Measurements from ENCODE around the gene COX19. TPM values are rescaled to one million over a fixed set of nuclear protein-coding genes. Genes with fewer than 3 reads are reported as not detected.

The COX19 gene
- total RNA-seq, 1 experiment from 2014 or later, result 12.3 TPM

DNA sequence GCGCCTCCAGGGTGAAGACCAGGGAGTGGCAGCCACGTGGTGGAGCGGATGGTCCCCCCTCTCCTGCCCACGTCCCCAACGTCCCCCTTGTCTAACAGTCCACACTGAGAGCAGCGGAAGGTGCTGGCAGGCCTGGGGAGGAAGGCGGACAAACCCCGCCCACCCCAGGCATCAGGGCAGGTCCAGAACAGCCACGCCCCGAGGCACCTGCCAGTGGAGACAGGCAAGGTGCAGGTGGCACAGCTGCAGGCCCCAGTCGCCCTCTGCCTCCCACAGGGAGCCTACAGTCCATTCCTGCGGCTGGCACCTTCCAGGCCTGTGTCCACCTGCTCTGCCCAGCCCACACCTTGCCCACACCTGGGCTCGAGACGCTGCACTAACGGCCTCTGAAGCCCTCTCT, 32.6 kb upstream of the COX19 start:
- no peak overlapping the region for H3K23ac ChIP-seq (ENCODE audit: insufficient read length, low read depth, low read length)

More for the DNA sequence above, 32.6 kb upstream of the COX19 start:
- Histone ChIP-seq H3K14ac (ENCODE audit: insufficient read depth, low read length) (no peak overlapping the region; the same call in 1 of the 2 replicates), H3K4ac (ENCODE audit: low read depth, low read length) (no peak overlapping the region), H3K4me2 (ENCODE audit: insufficient read depth, insufficient read length, low read length) (no peak overlapping the region), H3K4me1 (ENCODE audit: insufficient read depth, low read length) (no peaks in the 10 kb centered on the region), H3K79me2 (ENCODE audit: insufficient read depth, low read length) (no peaks in the 10 kb centered on the region), H3K27ac (ENCODE audit: insufficient read length, low read depth, low read length) (no peak overlapping the region), H3K9ac (ENCODE audit: extremely low read depth, insufficient read length, low read length) (no peak overlapping the region), H3K9me3 (ENCODE audit: control insufficient read depth, low read depth, low read length) (no peaks in the 10 kb centered on the region), H2BK20ac (ENCODE audit: low read depth, low read length, poor library complexity, severe bottlenecking) (no peak overlapping the region), H3T11ph (ENCODE audit: low read length) (no peak overlapping the region), H2BK5ac (ENCODE audit: insufficient read length, low read length) (no peak overlapping the region), H3K23me2 (ENCODE audit: insufficient read length, low read depth, low read length, poor library complexity, severe bottlenecking) (no peaks in the 10 kb centered on the region), H3K18ac (ENCODE audit: insufficient read length, low read depth, low read length) (no peak overlapping the region), H4K20me1 (ENCODE audit: control insufficient read depth, insufficient read depth, insufficient read length) (no peaks in the 10 kb centered on the region), H2BK12ac (ENCODE audit: insufficient read length, low read depth, low read length) (no peak overlapping the region), H4K5ac (ENCODE audit: insufficient read length, low read depth, low read length) (no peak overlapping the region), H2BK120ac (ENCODE audit: low read depth, low read length, poor library complexity, severe bottlenecking) (no peak overlapping the region), H3K27me3 (ENCODE audit: insufficient read depth, low read length) (no peaks in the 10 kb centered on the region), H2AFZ (ENCODE audit: low read length) (no peak overlapping the region), H3K79me1 (ENCODE audit: insufficient read depth, low read depth, low read length, poor library complexity, severe bottlenecking) (no peaks in the 10 kb centered on the region), H2BK15ac (ENCODE audit: low read depth, low read length) (no peak overlapping the region), H3K56ac (ENCODE audit: insufficient read length, low read depth, low read length) (no peak overlapping the region), H4K91ac (ENCODE audit: insufficient read length, low read depth, low read length) (no peak overlapping the region), H2AK5ac (ENCODE audit: insufficient read length, low read length) (no peak overlapping the region), H4K8ac (replicated peaks; ENCODE audit: insufficient read length, low read depth, low read length) (no peak overlapping the region)
- TF ChIP-seq, protein P1, sequence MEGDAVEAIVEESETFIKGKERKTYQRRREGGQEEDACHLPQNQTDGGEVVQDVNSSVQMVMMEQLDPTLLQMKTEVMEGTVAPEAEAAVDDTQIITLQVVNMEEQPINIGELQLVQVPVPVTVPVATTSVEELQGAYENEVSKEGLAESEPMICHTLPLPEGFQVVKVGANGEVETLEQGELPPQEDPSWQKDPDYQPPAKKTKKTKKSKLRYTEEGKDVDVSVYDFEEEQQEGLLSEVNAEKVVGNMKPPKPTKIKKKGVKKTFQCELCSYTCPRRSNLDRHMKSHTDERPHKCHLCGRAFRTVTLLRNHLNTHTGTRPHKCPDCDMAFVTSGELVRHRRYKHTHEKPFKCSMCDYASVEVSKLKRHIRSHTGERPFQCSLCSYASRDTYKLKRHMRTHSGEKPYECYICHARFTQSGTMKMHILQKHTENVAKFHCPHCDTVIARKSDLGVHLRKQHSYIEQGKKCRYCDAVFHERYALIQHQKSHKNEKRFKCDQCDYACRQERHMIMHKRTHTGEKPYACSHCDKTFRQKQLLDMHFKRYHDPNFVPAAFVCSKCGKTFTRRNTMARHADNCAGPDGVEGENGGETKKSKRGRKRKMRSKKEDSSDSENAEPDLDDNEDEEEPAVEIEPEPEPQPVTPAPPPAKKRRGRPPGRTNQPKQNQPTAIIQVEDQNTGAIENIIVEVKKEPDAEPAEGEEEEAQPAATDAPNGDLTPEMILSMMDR (conservative IDR thresholded peaks at IDR 0.05), result no peak
- no peak overlapping the region for H3K4me3 Mint-ChIP-seq
- H3K4me1 Mint-ChIP-seq, result no peaks in the 10 kb centered on the region
- no peaks in the 10 kb centered on the region; a peak in 2 of 5 replicates for H3K9me3 Mint-ChIP-seq
- DNase-seq, result no peak
- no peaks in the 10 kb centered on the region for H3K27me3 Mint-ChIP-seq (ENCODE audit: low read depth)
- H3K27ac Mint-ChIP-seq, result no peak overlapping the region; a peak in 1 of 7 replicates
- WGBS (ENCODE audit: extremely low coverage, insufficient read length, low lambda C conversion rate), result no CpG with 5 or more reads among the region's 15 CpGs
- H3K36me3 Mint-ChIP-seq (ENCODE audit: insufficient read depth in 1 of 3, low read depth in 3 of 3), result peaks cover 4 to 17% (median 7%) of the 10 kb centered on the region in 3 experiments; a peak in 6 of 7 replicates

Data from H9 (cell line).